NCI-H69 (cell line): Measurements from ENCODE around the gene SCAF11.

ENCODE experiments used
- DNase-seq: peaks from one replicate; lab custom pipeline; 2025; lab: John Stamatoyannopoulos, UW

The SCAF11 gene

DNA sequence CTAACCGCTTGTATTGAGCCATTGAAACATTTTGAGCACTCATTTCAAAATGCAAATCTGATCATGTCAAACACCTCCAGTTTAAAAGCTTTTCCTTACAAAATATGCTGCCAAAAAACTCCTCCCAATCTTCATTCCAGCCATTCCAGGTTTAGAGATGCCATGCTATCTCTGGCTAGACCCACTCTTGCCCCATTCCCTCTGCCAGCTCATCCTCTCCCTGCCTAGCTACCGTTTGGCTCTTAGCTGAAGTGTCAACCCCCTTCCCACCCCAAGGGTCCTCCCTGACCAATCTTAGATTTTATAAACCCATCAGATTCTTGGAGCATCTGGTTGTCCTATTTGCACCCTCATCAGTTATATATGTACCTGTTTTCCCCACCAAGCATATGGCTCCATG, 75.0 kb downstream of the SCAF11 start:
- no peak for DNase-seq

DNA sequence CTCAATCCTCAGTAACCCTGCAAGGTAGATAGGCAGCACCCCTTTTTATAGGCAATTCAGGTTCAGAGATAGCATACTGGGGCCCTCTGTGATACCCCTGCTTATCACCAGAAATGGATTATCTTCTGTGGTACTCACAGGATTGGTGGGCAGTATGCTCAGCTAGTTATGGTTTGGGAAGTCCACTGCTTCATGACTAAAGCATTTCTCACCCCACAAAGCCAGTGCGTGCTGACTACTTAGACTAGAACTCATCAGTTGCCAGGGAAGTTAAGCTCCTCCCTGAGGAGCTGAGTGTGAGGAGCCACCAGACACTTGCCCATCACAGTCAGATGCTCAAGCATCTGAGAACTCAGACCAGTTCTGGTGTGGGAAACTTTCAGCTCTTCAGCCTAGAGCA, 76.3 kb downstream of the SCAF11 start:
- DNase-seq: peak; percentile 33

DNA sequence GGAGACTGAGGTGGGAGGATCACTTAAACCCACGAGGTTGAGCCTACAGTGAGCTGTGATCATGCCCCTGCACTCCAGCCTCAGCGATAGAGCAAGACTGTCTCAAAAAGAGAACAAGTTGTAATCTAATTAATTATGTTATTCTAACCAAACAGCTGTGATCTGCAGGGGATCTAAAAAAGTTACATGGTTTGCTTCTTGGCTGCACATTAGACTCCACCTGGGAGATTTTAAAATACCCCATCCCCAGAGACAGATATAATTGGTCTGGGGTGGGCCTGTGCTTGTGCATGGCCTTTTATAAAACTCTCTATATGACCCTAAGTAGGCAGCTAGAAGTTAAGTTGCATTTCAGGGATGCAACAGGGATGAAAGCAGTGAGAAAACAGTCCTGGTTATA, 76.7 kb downstream of the SCAF11 start:
- peak; percentile 56 for DNase-seq

DNA sequence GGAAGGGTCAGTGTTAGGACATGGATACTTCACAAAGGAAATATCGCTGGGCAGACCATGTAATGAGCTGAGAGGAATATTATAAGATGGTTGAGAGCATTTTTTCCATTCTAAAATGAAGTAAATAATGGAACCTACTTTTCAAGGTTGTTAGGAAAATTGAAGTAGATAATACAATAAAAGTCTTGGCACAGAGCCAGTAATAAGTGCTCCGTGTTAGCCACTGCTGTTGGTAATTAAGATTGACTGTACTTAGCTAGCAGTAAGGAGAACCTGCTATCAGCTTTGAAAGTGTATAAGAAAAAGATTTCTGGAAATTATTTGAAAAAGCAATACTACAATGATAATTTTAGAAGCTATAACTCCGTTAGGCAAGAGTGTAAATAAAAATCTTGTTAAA, 77.6 kb downstream of the SCAF11 start:
- peak; percentile 77 for DNase-seq

DNA sequence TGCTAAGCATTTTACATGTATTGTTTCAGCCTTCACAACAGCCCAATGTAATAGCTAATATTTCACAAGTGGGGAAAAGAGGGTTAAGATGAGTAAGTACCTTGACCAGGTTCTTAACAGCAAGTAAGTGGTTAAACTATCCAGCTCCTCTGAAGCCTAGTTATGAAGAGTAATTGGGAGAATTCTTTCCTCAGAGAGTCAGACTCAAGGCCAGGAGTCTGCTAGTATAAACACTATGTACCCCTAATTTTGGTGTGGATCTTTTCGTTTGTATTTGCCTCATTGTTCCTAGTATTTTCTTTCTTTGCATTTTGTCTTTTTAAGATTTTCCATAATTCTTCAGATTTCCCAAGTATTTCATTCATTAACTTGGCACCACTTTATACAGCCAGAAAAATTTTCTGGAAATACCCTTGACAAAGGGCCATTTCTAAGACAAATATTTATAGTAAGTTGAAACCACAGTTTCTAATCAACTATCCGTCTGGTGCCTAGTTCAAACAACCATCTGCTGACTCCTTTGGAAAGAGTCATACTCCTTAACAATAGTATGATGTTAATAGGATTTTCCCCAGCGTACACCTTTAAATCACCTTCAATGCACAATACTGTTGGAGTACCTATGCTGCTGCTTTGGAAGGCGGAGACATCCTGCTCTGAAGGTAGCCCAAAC, 81.2 kb downstream of the SCAF11 start:
- peak; percentile 94 for DNase-seq

DNA sequence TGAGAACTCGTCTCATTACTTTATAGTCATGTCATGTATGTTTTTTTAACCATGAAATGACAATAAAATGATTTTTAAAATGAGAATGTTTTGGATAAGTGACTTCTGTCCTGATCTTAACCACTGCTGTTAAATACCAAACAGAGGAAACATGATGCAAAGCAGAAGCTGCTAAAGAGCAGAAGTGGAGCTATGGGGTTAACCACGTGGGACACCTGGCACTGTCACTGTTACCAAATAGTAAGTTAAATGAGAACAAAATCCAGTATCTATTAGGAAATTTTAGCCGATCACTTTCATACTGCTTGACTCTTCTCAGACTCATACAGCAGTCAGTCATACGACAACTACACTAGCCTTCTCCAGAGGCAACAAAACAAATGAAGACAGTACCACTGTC, 82.4 kb downstream of the SCAF11 start:
- no peak for DNase-seq

DNA sequence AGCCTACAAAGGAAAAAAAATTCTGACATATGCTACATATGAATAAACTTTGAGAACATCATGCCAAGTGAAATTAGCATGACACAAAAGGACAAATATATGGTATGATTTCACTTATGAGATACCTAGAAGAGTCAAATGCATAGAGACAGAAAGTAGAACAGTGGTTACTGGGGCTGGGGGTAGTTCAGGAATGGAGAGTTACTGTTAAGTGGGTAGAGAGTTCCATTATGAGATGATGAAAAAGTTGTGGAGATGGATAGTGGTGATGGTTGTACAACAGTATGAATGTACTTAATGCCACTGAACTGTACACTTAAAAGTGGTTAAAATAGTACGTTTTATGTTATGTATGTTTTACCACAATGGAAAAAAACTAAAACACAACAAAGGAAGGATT, 92.3 kb downstream of the SCAF11 start:
- no peak for DNase-seq

- no peak for DNase-seq
These were observed 94.4 kb downstream of the SCAF11 start for GRCh38 chr12:45895961-45896360.

GRCh38 chr12:45893240-45893639, 97.1 kb downstream of the SCAF11 start:
- DNase-seq: peak; percentile 53

DNA sequence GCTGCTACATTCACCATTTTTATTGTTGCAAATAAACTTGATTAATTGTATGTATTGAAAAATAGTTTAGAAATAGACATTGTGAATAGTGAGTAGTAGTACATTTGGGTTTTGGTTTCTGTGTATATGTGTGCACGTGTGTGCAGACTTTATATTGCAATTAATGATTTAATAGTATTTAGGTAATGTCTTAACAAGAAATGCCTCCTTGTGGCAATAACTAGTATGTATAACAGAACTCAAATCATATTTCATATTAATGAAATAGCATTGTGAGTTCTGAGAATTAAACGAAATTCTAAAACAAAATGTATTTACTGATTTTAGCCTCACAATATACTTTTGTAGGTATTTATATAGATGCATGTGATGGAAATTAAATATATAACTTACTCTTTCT, 100.1 kb downstream of the SCAF11 start:
- no peak for DNase-seq

DNA sequence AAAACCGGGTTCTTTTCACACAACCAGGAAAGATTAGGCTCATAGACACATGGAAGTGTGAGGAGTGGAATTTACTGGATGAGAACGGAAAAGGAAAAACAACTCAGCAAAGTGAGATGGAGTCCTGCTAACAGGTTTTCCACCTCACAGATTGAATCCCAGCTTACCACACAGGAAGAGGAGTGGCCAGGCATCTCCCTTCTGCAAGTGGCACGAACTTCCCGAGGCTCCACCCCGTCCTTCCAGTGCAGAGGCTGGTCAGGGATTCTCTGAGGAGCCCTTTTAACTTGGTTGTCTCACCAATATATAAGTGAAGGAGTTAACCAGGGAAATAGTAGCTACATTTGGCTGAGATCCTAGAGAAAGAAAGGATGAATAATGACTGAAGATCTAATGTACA, 102.8 kb downstream of the SCAF11 start:
- DNase-seq: no peak

- DNase-seq: peak; percentile 25
These were observed 103.7 kb downstream of the SCAF11 start for GRCh38 chr12:45886685-45887084.

GRCh38 chr12:45883187-45883586, 107.2 kb downstream of the SCAF11 start:
- no peak for DNase-seq

- peak; percentile 16 for DNase-seq
These were observed 109.8 kb downstream of the SCAF11 start for GRCh38 chr12:45880533-45880932.

GRCh38 chr12:45879363-45879895, 110.9 kb downstream of the SCAF11 start:
- DNase-seq: peak; percentile 42

DNA sequence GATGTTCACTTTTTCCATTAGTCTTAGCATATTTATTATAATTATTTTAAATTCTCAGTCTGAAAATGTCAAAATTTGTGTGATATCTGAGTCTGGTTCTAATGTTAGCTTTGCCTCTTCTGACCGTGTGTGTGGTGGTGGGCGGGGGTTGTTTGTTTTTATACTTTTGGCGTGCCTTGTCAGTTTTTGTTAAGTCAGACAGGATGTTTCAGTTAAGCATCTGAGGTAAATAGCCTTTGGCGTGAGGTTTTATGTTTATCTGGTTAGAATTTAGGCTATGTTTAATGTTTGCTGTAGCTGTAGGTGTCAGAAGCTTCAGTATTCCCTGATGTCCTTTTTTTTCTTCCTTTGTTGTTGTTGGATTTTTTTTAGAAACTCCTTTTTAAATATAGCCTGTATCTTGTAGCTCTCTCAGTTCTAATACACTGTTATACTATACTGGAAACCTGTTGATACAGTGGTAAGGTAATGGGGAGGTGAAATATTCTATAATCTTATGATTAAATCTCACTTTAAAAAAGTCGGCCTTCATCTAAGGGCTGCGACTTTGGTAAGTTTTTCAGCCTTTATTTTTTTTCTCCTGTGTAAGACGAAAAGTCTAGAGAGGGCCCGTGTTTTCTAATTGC, 111.6 kb downstream of the SCAF11 start:
- DNase-seq: peak; percentile 84

DNA sequence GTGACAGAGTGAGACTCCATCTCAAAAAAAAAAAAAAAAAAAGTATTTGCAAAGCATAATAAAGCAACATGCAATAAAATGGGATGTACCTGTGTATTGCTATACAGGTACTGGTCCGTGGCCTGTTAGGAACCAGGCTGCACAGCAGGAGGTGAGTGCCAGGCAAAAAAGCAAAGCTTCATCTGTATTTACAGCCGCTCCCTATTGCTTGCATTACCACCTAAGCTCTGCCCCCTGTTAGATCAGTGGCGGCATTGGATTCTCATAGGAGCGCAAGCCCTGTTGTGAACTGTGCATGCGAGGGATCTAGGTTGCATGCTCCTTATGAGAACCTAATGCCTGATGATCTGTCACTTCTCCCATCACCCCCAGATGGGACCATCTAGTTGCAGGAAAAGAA, 113.3 kb downstream of the SCAF11 start:
- no peak for DNase-seq

DNA sequence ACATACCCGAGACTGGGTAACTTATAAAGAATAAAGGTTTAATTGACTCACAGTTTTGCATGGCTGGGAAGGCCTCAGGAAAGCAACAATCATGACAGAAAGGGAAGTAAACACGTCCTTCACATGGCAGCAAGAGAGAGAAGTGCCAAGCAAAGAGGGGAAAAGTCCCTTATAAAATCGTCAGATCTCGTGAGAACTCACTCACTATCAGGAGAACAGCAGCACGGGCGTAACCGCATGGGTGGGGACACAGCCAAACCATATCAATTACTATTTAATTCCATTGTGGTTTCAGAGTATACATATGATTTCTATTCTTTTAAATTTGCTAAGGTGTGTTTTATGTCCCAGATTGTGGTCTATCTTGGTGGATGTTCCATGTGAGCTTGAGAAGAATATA, 117.9 kb downstream of the SCAF11 start:
- DNase-seq: no peak
